HG03439 (cell line): ENCODE results near the gene BATF2.

ENCODE experiments used
- ATAC-seq: cut with Tn5 transposase; IDR thresholded peaks from one replicate; pipeline ENCODE4 v1.9.1; 2021; ENCODE audit warnings: mild to moderate bottlenecking, moderate library complexity; ENCODE audit not compliant: unreplicated experiment

The BATF2 gene

GRCh38 chr11:64970731-64971151 is 26.0 kb downstream of the BATF2 start:
- no peak for ATAC-seq

- no peak for ATAC-seq
These were observed 27.6 kb downstream of the BATF2 start for GRCh38 chr11:64969209-64969608.

- ATAC-seq, result no peak
These were observed 29.4 kb downstream of the BATF2 start for GRCh38 chr11:64967375-64967774.

GRCh38 chr11:64963072-64963631 is 33.6 kb downstream of the BATF2 start:
- ATAC-seq, result no peak

- no peak for ATAC-seq
These were observed 36.1 kb downstream of the BATF2 start for GRCh38 chr11:64960719-64961118.

GRCh38 chr11:64959498-64959897 is 37.3 kb downstream of the BATF2 start:
- ATAC-seq, result no peak

- no peak for ATAC-seq
These were observed 42.6 kb downstream of the BATF2 start for GRCh38 chr11:64954201-64954600.

- ATAC-seq, result no peak
These were observed 45.2 kb downstream of the BATF2 start for GRCh38 chr11:64951529-64951928.

GRCh38 chr11:64947208-64947814 is 49.5 kb downstream of the BATF2 start:
- no peak for ATAC-seq
